ENCODE measurements around the gene GH1. TPM values are rescaled to one million over a fixed set of nuclear protein-coding genes. Genes with fewer than 3 reads are reported as not detected.

Gene GH1
- total and polyA plus RNA-seq, 2 donors (not counting 1 experiment from before 2014, with no cell fraction given) = 1.7 to 2.3 TPM

DNA sequence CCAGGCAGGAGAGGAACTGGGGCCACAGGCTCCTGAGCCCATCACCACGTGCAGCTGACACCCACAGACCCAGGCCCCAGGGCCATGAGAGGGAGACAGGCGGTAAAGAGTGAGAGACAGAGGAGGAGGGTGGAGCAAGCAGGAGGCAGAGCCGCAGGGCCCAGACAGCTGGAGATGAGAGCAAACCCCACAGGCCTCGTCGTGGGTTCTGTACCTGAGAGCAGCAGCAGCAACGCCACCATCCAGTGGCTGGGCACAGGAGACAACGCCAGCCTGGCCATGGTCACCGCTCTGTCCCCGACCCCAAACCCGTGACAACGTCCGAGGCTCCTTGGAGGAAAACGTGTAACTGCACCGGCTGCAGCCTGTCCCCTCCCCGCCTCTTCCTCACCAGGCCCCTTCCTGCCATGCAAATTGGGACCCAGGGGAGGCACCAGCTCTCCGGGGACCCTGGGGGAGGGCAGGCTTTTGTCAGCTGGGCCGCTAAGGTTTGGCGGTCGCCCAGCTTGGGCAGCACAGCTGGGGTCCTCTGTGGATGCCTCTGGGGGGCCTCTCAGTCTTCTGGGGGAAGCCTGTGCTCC lies 13.4 kb upstream of the GH1 start, which contains the start of gene CD79B:
Gene CD79B (minus strand): TSS at position 351 of the 581 bp plus-strand sequence. CDS start 70 bp downstream, at position 281.
- Mint-ChIP-seq H3K4me1 (peaks cover 85% of the 10 kb centered on the region), H3K9me3 (ENCODE audit: insufficient read depth) (no peaks in the 10 kb centered on the region), H3K27me3 (no peaks in the 10 kb centered on the region), H3K27ac (peak within 1 kb of the TSS; percentile 97), H3K4me3 (peak within 1 kb of the TSS; percentile 99)
- H2AFZ ChIP-seq (ENCODE audit: insufficient read depth, low read depth, low read length, poor library complexity, severe bottlenecking) = peak within 1 kb of the TSS; percentile 50
- peaks cover 94% of the 10 kb centered on the region for H3K79me2 ChIP-seq (ENCODE audit: control insufficient read depth, insufficient read depth, low read length)
- WGBS (ENCODE audit: insufficient coverage) = 0% methylated on average over 18 of the region's 19 CpGs
- ATAC-seq (ENCODE audit: low read depth) (peak; percentile 79), DNase-seq (peak; percentile 89)
- CTCF ChIA-PET = interaction anchor here (0.6 to 26.0 kb wide), 14 partner anchors 10 to 201 kb away, joined by 3 to 834 read pairs (median 8); partner anchors contain the start of gene GH1
- H3K4me1 ChIP-seq (ENCODE audit: control insufficient read depth in 2 of 2, insufficient read depth in 2 of 2, low read length in 2 of 2) = peaks cover 68 to 84% of the 10 kb centered on the region in 2 donors
- no peak for TF ChIP-seq EZH2 (IDR thresholded peaks at IDR 0.05; ENCODE audit: borderline replicate concordance, insufficient read depth, low read depth, low read length, poor library complexity, severe bottlenecking)
- TF ChIP-seq CTCF (IDR thresholded peaks at IDR 0.05) = no peak
- peaks cover 0 to 48% of the 10 kb centered on the region in 2 experiments for H3K36me3 ChIP-seq (replicated peaks in 1 of 2; ENCODE audit: control extremely low read depth in 1 of 2, control insufficient read depth in 1 of 2, extremely low read depth in 1 of 2, insufficient read depth in 2 of 2, low read length in 1 of 2)
- H3K9ac ChIP-seq (ENCODE audit: low read length) = peak within 1 kb of the TSS; percentile 97
- POLR2A ChIA-PET = interaction anchor here (0.6 to 12.1 kb wide), 14 partner anchors 7 to 214 kb away, joined by 3 to 360 read pairs (median 7); partner anchors contain the start of genes GH1 and ICAM2
- intact Hi-C loops (cut with micrococcal nuclease) = loop anchor here (1.0 to 5.0 kb wide), 5 partner anchors 10 to 565 kb away; partner anchors contain the start of genes ICAM2 and POLG2
- H3K27ac ChIP-seq (ENCODE audit: low read length in 2 of 2) = peak within 1 kb of the TSS; percentile 83 to 85
- peak within 1 kb of the TSS; percentile 97 for H3K4me2 ChIP-seq (replicated peaks; ENCODE audit: low read depth, low read length, poor library complexity, severe bottlenecking)
- peaks cover 0 to 11% (median 6%) of the 10 kb centered on the region in 3 donors for H3K9me3 ChIP-seq (ENCODE audit: control extremely low read depth in 1 of 3, control insufficient read depth in 2 of 3, insufficient read depth in 1 of 3, low read length in 2 of 3)
- no peaks in the 10 kb centered on the region for H3K27me3 ChIP-seq (replicated peaks in 1 of 4; ENCODE audit: control extremely low read depth in 1 of 4, control insufficient read depth in 3 of 4, insufficient read depth in 4 of 4, low read length in 3 of 4)
- H3K4me3 ChIP-seq (ENCODE audit: control extremely low read depth in 1 of 5, extremely low read depth in 1 of 5, insufficient read depth in 1 of 5, low read depth in 2 of 5, low read length in 4 of 5) = peak within 1 kb of the TSS; percentile 80 to 100 (median 97)
- peaks cover 46% of the 10 kb centered on the region for H4K20me1 ChIP-seq (ENCODE audit: control insufficient read depth, insufficient read depth, low read length, poor library complexity, severe bottlenecking)
